Keratinocyte (primary cell): Measurements from ENCODE around the gene RMC1.

Source experiments
- EZH2 ChIP-seq: IDR thresholded peaks from one replicate; pipeline ENCODE4 v1.6.1; 2012; ENCODE audit warnings: inconsistent platforms, mild to moderate bottlenecking, low read length, moderate library complexity
- TF ChIP-seq, protein P1 (sequence below), 3 experiments: IDR thresholded peaks in 1 of 3; conservative IDR thresholded peaks in 1 of 3; optimal IDR thresholded peaks in 1 of 3; 2 replicates in 2 of 3; 3 replicates in 1 of 3; pipeline versions ENCODE3 to v1.5.1; 2011; ENCODE audit warnings: low read length in 3 of 3, mild to moderate bottlenecking in 3 of 3, moderate library complexity in 2 of 3, control low read depth in 1 of 3, inconsistent platforms in 1 of 3; ENCODE audit not compliant: insufficient read depth in 2 of 3; ENCODE audit errors: extremely low read depth in 1 of 3

DNA sequence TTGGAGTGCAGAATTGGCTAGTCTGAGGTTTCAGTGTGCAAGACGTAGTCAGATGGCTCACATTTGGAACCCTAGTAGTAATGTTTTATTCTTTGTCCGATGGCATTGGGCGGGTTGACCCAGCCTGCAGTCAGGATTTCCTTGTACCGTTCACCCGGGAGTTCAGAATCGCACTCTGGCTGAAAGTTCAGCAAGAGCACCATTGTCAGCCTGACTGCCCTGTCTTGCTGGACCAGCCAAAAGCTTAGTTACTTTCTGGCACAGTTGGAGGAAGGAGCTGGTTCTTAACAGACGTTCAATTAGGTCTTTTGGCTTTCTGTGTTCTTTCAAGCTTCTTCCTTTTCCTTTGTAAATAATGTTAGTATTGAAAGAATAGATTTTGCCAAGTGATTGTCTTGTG lies 18.6 kb downstream of the RMC1 start:
- TF ChIP-seq EZH2, result no peak
- TF ChIP-seq, protein P1, sequence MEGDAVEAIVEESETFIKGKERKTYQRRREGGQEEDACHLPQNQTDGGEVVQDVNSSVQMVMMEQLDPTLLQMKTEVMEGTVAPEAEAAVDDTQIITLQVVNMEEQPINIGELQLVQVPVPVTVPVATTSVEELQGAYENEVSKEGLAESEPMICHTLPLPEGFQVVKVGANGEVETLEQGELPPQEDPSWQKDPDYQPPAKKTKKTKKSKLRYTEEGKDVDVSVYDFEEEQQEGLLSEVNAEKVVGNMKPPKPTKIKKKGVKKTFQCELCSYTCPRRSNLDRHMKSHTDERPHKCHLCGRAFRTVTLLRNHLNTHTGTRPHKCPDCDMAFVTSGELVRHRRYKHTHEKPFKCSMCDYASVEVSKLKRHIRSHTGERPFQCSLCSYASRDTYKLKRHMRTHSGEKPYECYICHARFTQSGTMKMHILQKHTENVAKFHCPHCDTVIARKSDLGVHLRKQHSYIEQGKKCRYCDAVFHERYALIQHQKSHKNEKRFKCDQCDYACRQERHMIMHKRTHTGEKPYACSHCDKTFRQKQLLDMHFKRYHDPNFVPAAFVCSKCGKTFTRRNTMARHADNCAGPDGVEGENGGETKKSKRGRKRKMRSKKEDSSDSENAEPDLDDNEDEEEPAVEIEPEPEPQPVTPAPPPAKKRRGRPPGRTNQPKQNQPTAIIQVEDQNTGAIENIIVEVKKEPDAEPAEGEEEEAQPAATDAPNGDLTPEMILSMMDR (optimal IDR thresholded peaks at IDR 0.05 in 1 of 3, IDR thresholded peaks at IDR 0.05 in 1 of 3, conservative IDR thresholded peaks at IDR 0.05 in 1 of 3; ENCODE audit: extremely low read depth in 1 of 3, insufficient read depth in 2 of 3, low read length in 3 of 3), result no peak
